Measurements from ENCODE around the gene CDCA7.
"Not testable (repeated sequence)": the region's sequence is repeated elsewhere in the genome, so short reads cannot be mapped to it uniquely, and the experiment has no call there.

CDCA7 gene

DNA sequence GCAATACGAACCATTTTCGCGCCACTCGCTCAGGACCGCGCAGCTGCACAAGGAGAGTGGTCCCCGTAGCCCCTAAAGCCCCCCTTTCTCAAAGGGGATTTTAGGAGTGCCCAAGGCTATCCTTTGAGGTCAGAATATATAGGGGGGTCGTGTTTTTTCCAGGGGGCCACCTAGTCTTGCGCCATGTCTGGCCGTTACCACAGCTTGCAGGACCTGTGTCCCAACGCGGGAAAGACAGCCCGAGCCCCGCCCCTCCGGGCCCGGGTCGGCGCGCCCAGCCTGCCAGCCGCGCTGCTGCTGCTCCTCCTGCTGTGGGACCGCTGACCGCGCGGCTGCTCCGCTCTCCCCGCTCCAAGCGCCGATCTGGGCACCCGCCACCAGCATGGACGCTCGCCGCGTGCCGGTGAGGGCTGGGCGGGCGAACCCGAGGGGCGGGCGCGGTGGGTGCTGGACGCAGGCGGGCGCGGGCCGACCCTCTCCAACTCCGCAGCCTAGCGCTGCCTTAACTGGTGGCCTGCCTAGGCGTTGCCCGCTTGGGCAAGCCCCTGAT is at the start of gene CDCA7:
Gene CDCA7, plus strand, starts transcription at position 291 of the 550 bp plus-strand sequence. Its CDS starts 92 bp downstream, at position 383.
- peak; percentile 91 for DNase-seq (ENCODE audit: low spot score)

DNA sequence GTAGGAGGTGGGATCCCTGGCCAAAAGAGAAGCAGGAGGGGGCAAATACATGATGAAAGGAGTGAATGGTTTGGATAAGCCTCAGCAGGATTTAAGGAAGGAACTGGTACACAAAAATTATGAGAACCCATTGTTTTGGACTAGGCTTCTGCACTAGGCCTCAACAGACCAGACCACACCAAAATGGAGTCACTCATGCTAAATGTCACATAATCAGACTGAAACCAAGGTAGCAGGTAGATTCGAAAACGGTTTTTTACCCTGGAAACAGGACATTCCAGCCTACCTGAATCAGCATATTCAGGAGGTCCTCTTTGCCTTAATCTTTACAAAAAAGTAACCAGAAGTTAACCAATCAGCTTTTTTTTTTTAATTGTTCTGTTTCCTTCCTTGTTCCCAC is 49.4 kb upstream of the CDCA7 start:
- DNase-seq (ENCODE audit: low spot score): no peak

DNA sequence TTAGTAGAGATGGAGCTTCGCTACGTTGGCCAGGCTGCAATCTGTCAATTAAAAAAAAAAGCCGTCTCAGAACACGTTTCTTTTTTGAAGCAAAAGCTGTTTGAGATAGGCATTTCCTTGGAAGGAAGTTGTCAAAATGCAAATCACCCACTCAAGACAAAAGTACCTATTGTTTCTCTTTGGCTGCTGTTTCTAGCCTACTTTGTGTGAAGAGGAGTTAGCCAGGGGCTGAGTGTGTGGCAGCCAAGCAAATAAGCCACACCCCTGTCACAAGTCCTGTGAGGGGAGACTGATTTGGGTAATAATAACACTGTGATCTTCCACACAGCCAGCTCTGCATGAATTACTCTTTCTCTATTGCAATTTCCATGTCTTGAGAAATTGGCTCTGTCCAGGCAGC is 47.4 kb upstream of the CDCA7 start:
- DNase-seq (ENCODE audit: low spot score): peak; percentile 45

DNA sequence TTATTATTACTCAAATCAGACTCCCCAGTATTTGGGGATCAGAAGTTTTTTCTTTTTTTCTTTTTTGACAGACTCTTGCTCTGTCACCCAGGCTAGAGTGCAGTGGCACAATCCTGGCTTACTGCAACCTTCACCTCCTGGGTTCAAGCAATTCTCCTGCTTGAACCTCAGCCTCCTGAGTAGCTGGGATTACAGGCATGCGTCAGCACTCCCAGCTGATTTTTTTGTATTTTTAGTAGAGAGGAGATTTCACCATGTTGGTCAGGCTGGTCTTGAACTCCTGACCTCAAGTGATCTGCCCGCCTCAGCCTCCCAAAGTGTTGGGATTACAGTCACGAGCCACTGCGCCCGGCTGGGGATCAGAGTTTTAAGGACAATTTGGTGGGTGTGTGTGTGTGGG is 45.3 kb upstream of the CDCA7 start:
- not testable (repeated sequence) for DNase-seq (ENCODE audit: low spot score)

DNA sequence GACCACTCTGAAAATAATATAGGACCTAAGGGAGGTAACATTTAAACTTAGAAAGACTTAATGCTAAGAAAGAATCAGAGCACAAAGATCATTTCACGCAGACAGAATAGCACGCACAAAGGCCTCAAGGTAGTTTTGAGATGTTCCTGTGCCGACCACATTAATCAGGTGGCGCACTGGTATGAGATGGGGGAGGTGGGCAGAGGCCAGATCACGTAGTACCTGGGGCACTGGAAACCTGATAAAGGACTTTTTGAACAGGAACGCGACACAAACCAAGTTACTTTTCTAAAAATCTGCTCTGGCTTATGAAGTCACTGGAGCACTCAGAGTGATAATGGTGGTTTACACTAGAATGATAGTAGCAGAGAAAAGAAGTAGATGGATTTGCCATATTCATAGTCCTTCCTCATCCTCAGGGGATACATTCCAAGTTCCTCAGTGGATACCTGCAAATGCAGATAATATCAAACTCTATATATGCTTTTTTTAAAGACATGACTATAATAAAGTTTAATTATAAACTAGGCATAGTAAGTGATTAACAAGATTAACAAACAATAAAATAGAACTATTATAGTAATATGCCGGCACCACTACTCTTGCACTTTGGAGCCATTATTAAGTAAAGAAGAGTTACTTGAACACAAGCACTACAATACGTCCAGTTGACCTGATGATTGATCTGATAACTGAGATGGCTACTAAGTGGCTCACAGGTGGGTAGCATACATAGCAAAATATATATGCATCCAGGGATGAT is 42.6 kb upstream of the CDCA7 start:
- DNase-seq (ENCODE audit: low spot score): no peak

DNA sequence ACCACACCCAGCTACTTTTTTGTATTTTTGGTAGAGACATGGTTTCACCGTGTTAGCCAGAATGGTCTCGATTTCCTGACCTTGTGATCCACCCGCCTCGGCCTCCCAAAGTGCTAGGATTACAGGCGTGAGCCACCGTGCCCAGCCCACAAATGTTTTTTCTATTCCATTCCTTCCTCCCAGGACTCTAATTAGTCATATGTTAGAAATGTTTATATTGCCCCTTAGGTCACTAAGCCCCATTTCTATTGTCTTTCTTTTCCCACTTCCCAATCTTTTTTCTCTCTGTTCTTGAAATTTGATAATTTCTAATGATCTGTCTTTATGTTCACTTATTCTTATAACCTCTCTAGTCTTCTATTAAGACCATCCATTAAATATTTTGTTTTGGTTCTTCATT is 31.3 kb upstream of the CDCA7 start:
- DNase-seq (ENCODE audit: low spot score): no peak

DNA sequence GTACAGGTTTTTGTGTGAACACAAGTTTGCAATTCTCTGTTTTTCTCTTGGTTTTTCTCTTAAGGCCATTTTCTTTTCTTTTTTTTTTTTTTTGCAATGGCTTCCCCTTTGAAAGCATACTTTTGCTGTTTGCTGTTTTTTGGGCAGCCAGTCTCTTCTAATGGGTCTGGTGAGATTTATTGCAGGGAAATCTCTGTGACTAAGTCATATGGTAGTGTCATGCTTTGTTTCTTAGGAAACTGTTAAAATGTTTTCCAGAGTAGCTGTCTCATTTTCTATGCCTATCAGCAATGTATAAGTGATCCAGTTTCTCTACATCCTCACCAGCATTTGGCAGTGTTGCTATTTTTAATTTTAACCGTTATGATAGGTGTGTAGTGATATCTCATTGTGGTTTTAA is 27.9 kb upstream of the CDCA7 start:
- DNase-seq (ENCODE audit: low spot score): no peak

DNA sequence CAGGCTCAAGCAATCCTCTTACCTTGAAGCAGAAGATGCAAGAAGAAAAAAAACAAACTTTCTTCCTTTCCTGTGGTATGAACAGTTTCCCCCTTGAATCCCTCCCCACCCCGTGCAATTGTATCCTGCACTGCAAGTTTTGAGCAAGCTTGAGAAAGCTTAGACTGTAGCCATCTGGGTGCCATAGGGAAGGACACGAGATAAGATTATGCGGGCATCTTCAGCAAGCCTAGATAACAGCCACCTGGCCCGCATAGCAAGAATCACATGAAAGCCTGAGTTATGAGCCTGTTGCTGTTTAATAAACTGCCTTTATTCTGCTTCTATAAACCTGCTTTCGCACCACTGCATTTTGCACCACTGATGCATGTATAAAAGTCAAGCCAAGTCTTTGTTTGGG is 27.3 kb upstream of the CDCA7 start:
- no peak for DNase-seq (ENCODE audit: low spot score)

DNA sequence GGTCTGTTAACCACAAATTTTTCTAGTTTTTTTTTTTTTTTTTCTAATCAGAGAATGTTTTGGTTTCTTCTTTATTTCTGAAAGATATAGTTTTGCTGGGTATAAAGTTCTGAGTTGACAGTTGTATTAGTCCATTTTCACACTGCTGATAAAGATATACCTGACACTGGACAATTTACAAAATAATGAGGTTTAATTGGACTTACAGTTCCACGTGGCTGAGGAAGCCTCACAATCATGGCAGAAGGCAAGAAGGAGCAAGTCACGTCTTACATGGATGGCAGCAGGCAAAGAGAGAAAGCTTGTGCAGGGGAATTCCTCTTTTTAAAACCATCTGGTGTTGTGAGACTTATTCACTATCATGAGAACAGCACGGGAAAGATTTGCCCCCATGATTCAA is 21.7 kb upstream of the CDCA7 start:
- DNase-seq (ENCODE audit: low spot score): not testable (repeated sequence)

DNA sequence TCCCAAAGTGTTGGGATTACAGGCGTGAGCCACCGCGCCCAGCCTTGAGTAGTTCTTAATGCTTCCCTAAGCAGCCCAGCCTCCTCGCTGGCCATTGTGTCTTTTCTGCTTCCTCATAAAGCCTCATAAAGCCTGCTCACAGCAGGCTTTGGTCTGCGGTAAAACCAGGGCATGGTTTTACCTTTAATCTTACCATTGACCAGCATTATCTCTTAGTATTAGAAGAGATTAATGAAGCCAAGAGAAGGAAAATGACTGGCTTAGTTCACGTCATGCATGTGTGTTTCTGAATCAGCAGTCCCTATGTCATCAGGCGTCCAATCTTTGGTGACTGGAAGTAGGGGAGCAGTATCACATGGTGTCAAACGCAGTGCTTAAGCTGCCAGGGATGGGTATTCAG is 14.9 kb upstream of the CDCA7 start:
- no peak for DNase-seq (ENCODE audit: low spot score)

DNA sequence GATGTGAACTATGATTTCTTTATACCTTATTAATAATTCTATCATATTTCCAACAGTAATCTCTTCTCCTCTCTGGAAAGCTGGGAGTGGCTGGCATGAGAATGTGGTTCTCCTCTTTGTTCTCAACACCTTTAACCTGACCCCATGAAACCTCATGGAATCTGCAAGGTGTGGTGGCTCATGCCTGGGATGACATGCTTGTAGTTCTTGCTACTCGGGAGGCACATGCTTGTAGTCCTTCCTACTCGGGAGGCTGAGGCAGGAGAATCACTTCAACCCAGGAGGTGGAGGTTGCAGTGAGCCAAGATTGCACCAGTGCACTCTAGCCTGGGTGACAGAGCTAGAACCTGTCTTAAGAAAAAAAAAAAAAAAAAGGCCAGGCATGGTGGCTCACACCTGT is 10.8 kb upstream of the CDCA7 start:
- no peak for DNase-seq (ENCODE audit: low spot score)

DNA sequence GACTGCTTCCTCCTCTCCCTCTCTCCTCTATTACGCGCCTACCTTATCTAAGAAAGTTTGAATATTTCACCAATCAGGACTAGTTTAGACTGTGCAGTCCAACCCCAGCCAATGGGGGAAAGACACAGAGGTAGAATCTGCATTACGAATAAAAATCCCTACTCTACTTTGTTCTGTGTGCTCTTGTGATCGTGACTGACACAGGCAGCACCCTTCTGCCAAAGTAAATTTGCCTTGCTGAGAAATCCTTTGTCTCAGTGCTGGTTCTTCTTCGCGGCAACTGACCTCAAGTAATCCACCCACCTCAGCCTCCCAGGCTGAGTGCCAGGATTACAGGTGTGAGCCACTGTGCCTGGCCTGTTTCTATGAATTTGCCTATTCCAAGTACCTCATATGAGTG is 8.6 kb upstream of the CDCA7 start:
- no peak for DNase-seq (ENCODE audit: low spot score)

DNA sequence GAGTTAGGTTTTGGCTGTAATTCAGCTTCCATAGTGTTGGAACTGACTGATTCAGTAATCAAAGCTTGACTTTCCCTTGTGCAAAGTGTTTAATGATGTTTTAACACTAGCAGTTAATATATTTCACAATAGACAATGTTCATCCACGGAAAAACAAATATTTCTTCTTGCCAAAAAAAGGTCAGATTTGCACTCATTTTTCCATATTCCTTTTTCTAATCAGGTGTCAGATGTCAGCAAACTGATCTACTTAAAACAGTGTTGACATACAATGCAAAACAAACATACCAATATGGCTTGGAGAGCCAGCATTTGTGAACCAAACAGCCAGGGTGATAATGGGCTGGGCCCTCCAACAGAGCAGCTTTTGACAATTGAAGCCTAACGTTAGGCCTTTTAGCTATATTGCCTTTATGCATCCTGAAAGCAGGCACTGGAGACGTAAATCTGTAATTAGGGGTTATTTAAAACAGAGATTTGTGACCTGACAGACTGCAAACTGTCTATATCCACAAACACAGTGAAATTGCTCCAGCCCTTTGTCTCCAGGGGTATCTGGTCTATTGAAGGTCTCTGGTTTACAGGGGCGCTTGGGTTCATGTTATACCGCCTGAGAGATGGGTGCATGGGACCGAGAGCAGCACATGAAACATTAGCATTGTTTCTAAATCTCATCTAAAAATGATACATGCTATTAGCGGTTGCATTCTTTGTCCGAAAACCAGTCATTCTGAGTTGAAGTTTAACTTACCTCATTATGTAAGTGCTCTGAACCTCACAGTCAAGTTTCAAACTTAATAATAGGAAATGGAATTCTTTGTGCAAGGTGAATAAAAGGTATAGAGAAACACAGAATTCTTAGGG is 7.1 kb upstream of the CDCA7 start:
- no peak for DNase-seq (ENCODE audit: low spot score)

DNA sequence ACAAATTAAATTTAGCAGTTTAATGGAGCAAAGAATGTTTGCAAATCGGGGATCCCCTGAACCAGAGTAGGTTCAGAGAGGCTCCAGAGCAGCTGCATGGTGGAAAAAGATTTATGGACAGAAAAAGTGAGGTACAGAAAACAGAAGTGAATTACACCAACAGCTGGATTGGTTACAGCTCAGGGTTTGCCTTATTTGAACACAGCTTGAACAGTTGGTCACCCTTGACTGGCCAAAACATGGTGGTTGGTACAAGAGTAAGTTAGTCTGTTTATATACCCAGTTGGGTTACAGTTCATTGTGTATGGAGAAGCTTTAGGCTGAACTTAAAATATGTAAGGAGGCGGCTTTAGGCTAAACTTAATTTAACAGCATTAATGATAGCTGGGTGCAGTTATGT is 5.4 kb upstream of the CDCA7 start:
- DNase-seq (ENCODE audit: low spot score): no peak

DNA sequence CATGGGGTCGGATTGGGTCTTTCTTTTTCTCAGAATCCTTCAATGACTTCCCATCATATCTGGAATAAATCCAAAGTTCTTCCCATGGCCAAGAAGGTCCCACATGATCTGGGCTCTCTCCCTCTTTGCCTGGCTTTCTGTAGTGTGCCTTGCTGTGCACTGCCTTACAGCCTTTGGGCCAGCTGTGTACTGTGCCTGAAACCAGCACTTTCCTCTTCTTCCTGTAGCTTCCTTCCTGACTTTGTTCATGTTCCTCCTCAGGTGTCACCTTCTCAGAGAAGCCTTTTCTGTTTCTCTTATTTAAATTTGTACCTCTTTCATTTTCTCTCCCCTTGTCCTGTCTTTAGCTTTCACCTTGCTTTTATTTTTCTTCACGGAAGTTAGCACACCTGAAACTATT is 4.3 kb upstream of the CDCA7 start:
- DNase-seq (ENCODE audit: low spot score): no peak

DNA sequence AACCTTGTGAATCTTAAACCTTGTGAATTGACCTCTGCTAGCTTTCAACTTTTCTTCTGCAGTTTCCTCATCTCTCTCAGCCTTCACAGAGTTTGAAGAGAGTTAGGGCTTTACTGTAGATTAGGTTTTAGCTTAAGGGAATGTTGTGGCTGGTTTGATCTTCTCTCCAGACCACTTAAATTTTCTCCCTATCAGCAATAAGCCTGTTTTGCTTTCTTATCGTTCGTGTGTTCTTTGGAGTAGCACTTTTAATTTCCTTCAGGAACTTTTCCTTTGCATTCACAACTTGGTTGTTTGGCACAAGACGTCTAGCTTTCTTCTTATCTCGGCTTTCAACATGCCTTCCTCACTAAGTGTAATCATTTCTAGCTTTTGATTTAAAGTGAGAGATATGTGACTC is 2.8 kb upstream of the CDCA7 start:
- no peak for DNase-seq (ENCODE audit: low spot score)

DNA sequence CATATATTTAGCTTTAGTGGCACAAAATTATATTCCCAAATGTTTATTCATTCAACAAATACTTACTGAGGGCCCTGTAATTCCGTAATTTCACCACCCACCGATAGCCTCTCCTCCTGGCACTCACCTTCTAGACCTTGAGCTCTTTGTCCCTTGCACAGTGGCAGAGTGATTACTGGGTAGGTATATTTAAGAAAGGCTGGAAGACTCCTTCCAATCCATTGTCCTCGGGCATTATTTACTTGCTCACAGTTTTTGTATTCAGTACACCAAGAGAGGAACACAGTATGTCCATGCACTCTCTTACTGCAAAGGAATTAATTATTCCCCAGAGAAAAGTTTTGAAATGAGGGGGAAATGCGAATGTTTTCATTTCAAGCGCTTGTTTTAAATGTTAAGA is 1.1 kb upstream of the CDCA7 start:
- no peak for DNase-seq (ENCODE audit: low spot score)

DNA sequence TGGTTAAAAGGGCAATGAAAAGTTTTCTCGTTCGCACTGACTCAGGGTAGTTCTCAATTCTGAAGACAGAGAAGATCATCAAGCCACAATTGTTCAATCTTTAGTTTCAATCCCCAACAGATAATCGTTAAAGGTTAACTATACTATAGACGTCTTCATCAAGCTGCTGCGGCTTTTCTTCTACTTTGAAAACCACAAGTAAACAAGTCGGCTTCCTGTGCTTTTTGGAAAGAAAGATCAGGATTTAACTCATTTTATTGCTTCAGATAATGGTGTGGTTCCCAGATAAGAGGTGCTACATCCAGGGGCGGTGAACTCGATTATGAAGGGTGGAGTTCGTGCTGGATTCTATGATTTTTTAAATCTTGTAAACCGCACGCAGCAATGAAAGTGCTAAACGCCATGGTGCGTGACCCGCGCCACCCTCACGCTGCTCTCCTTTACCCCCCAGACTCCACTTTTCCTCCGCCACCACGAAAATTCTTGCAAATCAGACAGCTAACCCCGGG is 545 bp upstream of the CDCA7 start:
- DNase-seq (ENCODE audit: low spot score): peak; percentile 65

DNA sequence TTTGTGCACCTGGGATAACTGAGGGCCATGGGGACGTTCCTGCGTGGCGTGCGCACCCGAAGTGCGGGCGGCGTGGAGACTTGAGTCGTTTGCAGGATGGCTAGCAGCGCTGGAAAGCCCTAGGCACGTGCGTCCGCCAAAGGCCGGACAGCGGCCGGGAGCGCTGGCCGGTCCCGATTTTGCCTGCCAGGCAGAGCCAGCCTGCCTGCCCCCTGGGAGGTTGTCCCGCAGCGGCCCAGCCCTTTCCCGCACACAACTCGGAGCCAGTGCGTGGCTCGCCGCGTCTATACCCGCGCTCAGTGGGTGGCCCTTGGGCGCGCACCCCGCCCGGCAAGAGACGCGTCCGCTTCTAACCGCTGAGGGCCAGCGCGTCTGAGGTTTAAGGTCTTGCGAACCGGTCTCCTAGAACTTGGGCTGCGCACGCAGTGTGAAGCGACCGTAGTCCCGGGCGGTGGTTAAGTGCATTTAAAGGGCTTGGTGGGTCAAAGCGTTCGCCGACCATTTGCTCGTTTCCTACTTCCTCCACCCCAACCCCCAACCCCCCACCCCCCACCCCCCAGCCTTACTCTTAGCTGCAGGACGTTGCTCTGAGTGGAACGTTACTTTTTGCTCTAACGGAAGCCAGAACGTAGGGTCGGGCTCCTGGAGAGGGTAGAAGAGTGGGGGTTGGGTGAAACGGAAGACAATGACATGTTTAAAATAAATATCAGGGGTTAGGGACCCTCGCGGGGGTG is 627 bp downstream of the CDCA7 start:
- peak; percentile 61 for DNase-seq (ENCODE audit: low spot score)

DNA sequence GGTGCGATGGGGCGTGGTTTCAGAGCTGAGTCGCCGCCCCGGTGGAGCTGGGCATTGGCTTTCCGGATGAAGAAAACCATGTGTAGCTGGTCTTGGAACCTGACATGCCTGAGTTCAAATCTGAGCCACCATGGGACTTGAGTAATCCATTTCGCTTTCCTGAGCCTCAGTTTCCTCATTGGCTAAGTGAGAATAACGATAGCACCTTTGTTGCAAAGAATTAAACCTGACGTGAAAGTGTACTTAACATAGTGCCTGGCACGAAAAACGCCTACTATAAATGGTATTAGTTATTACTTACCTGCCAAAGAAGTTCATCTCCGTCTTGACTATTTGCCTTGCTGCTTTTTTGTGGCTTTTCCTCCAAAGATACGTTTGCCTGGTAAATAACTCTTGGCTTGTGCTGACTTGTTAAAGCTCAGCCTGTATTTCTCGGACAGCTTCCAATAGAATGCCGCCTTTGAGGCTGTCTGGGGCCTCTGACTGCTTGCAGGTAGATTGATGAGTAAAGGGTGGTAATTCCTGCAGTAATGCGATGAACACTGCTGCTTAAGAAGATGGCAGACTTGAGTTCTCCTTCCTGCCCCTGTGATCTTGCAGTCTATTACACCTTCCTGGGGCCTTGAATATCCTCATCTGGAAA is 1.3 kb downstream of the CDCA7 start:
- no peak for DNase-seq (ENCODE audit: low spot score)

DNA sequence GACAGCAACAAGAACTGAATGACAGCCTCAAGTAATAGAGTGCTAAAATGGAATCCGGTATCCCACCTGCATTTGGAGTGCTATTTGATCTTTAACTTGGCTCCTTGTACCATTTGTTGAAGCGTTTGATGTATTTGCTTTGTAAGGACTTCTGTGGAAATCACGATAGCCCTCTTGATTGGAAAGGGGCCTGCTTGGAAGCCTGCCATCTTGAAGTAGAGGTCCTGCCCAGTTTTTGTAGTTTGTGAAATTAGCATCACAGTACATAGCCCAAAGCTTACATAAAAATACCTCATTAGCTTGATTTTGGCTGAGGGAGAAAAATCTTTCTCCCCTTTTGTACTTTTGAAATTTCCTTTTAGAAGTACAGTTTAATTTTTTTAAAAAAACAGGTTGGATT is 2.7 kb downstream of the CDCA7 start:
- no peak for DNase-seq (ENCODE audit: low spot score)

DNA sequence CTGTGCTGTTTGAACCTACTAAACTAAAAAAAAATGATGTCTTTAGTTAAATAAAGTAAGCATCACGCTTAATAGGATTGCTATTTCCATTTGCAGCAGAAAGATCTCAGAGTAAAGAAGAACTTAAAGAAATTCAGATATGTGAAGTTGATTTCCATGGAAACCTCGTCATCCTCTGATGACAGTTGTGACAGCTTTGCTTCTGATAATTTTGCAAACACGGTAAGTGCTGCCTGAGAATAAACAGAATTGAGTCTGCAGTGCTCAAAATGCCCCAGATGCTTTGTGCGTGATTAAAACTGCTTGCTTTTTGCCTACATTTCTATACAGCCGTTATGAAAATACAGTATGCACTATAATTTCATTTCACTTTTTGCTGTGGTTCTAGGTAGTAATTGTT is 3.9 kb downstream of the CDCA7 start:
- no peak for DNase-seq (ENCODE audit: low spot score)
